NCI-H1105 (cell line): ENCODE data around the gene RNASE12.
"Not testable (repeated sequence)": the region's sequence is repeated elsewhere in the genome, so short reads cannot be mapped to it uniquely, and the experiment has no call there.

Experiments
- DNase-seq: peaks from one replicate; lab custom pipeline; 2025; lab: John Stamatoyannopoulos, UW

Gene RNASE12

GRCh38 chr14:20580242-20580641 is 10.9 kb downstream of the RNASE12 start:
- no peak for DNase-seq

- DNase-seq: no peak
These were observed 12.2 kb downstream of the RNASE12 start for GRCh38 chr14:20578784-20579502.

GRCh38 chr14:20578325-20578724 is 12.9 kb downstream of the RNASE12 start:
- DNase-seq: no peak

DNA sequence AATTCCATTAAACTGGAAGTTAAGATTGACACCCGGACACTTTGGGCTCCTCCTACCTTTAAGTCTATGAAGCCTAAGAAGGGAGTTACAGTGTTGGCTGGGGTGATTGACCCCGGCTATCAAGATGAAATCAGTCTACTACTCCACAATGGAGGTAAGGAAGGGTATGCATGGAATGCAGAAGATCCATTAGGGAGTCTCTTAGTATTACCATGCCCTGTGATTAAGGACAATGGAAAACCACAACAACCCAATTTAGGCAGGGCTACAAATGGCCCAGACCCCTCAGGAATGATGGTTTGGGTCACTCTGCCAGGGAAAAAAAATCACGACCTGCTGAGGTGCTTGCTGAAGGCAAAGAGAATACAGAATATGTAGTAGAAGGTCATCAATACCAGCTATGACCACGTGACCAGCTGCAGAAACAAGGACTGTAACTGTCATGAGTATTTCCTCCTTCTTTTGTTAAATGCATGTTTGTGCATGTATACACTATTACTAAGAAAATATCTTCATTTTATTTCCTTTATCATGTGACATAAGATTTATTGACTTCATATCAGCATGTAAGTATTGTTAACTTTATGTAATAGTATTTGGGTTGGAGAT is 18.7 kb downstream of the RNASE12 start:
- DNase-seq: not testable (repeated sequence)

GRCh38 chr14:20570720-20571119 is 20.5 kb downstream of the RNASE12 start:
- not testable (repeated sequence) for DNase-seq

GRCh38 chr14:20569865-20570264 is 21.3 kb downstream of the RNASE12 start:
- DNase-seq: not testable (repeated sequence)

- no peak for DNase-seq
These were observed 22.1 kb downstream of the RNASE12 start for GRCh38 chr14:20569066-20569465.

DNA sequence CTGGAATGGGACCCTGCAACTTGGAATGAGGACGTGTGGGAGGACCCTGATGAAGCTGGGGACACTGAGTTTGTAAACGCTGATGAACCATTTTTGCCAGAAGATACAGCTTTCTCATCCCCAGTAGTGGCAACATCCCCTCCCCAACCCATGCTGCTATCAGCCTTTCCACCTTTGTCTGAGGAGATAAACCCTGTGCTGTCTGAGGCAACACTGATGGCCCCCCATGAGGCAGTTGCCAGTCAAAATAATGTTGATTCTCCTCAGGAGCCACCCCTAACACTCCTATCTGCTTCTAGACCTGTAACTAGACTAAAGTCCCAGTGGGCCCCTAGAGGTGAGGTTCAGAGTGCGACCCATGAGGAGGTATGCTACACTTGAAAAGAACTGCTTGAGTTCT is 22.8 kb downstream of the RNASE12 start:
- DNase-seq: no peak

- DNase-seq: not testable (repeated sequence)
These were observed 24.0 kb downstream of the RNASE12 start for GRCh38 chr14:20567199-20567598.

- DNase-seq: no peak
These were observed 26.6 kb downstream of the RNASE12 start for GRCh38 chr14:20564501-20564997.

GRCh38 chr14:20563971-20564370 is 27.2 kb downstream of the RNASE12 start:
- DNase-seq: no peak

DNA sequence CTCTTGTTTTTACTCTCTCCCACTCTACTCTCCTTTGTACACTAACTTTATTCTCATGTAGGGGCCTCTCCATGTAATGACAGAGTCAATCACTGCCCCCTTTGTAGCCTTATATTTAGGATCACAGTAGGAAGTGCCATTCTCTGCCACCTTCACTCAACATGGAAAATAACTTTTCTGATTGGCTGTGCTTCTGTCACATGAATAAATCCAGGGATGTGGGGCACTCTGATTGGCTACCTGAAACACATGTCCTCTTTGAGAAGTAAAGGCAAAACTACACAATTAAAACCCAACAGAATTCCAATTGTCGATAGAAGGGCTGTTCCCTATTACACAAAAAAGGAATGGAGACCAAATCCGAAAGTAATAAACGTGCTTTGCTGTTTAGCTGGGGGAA is 30.2 kb downstream of the RNASE12 start, which contains the start of gene RNASE9:
TSS of gene RNASE9 (minus strand) at position 87 of the 400 bp plus-strand sequence.
- DNase-seq: no peak

DNA sequence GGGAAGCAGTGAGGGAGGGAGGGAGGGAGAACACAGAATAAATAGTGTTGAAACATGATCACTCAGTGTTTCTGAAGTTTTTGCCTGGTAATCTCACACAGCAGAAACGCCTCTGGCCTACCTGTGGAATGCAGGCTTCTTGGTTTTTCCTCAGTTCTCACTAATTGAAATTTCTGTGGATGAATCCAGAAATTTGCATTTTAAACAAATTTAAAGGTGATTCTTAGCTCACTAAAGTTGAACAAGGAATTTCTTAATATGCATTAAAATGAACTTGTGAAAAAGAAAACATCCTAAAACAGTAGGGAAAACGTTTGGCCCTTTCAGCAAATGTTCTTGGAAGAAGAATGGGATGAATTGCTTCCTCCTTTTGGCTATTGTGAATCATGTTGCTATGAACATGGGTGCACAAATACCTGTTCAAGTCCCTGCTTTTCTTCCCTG is 31.7 kb downstream of the RNASE12 start:
- no peak for DNase-seq

DNA sequence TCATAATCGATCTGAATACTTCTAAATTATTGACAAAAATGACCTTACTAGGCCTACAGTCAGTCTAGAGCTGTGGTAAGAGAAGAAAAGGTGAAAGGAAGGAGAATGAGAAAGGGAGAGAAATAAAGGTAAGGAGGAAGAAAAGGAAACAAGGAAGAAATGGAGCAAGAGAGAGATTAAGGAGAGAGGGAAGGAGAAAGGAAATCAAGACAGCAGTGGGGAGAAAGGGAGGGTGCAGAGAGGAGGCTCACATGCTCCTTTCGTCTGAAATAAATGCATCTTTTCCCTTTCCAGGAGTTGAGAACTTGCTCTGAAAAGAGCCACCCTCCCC is 34.0 kb downstream of the RNASE12 start:
- no peak for DNase-seq

- DNase-seq: no peak
These were observed 34.5 kb downstream of the RNASE12 start for GRCh38 chr14:20556500-20557211.

DNA sequence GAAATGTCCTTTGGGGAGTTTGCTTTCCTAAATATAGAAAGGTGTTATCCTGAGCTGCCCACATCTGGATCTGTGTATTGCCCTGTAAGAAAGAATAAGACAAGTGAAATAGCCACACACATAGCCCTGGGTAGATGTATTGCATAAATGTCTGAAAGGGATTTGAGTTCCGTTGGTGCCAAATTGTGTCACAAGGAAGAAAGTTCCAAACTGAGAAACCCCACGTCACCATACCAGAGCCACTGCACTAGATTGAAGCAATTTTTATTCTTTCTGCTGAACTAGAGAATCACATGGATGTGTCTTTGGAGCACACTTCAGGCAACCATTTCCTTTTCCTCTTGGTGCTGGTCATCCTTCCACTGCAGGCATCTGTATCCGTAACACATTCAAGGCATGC is 35.3 kb downstream of the RNASE12 start:
- no peak for DNase-seq

GRCh38 chr14:20553024-20553423 is 38.2 kb downstream of the RNASE12 start:
- DNase-seq: no peak

- DNase-seq: no peak
These were observed 39.6 kb downstream of the RNASE12 start for GRCh38 chr14:20551606-20552005.

GRCh38 chr14:20550926-20551325 is 40.2 kb downstream of the RNASE12 start:
- DNase-seq: no peak

- no peak for DNase-seq
These were observed 42.6 kb downstream of the RNASE12 start for GRCh38 chr14:20548414-20549158.

DNA sequence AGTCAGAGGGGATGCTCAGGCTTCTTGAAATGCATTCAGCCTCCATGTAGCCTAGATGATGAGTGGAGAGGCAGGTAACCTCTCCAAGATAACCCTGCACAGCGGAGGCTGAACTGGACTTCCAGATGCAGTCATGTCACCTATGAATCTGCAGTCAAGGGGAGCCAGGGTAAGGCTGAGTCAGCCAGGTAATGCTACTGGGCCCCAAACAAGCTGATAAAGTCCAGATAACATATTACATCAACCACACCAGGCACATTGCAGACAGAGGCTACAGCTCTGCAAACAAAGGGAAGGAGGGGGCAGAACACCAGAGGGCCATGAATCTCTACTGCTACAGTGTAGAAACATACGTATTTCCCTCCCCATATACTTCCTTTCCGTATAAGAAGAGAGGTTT is 44.3 kb downstream of the RNASE12 start:
- no peak for DNase-seq
